B cell (primary cell): ENCODE results near the gene ARMS2. TPM values are rescaled to one million over a fixed set of nuclear protein-coding genes. Genes with fewer than 3 reads are reported as not detected.

Experiments
- ATAC-seq: fragments of 200-7000 bp; cut with Tn5 transposase; one replicate; pipeline ENCODE4 v1.10.0; 2021; ENCODE audit warnings: low read depth, mild to moderate bottlenecking, moderate number of reproducible peaks, moderate library complexity
- CTCF ChIA-PET: fragments of 350-600 bp; sonication (Branson Sonifier 250); formaldehyde crosslinking; loops from one replicate; lab custom pipeline; 2021; ENCODE audit warnings: antibody characterized with exemption, inconsistent platforms; lab: Charles Lee
- POLR2A ChIA-PET: fragments of 350-600 bp; sonication (Branson Sonifier 250); formaldehyde crosslinking; loops from one replicate; lab custom pipeline; 2021; ENCODE audit warnings: antibody characterized with exemption; lab: Charles Lee
- DNase-seq: peaks from one replicate; pipeline ENCODE4 v3.0.0; 2013
- H2AFZ ChIP-seq: 2 replicates; pipeline ENCODE4 v1.6.1; 2012; ENCODE audit warnings: mild to moderate bottlenecking, low read depth, low read length; ENCODE audit not compliant: insufficient read depth, poor library complexity, severe bottlenecking
- H3K27ac ChIP-seq, 2 donors: 1 replicate in 1 of 2; 2 replicates in 1 of 2; pipeline ENCODE4 v1.5.1; 2012 to 2013; ENCODE audit warnings: low read length in 2 of 2, mild to moderate bottlenecking in 2 of 2, moderate library complexity in 1 of 2
- H3K27me3 ChIP-seq, 4 experiments: fragments of 200-600 bp in 1 of 4; sonication (generic) in 1 of 4; replicated peaks in 1 of 4; 1 replicate in 2 of 4; 2 replicates in 2 of 4; pipeline versions ENCODE4 v1.6.1 to v1.7.0; 2013 to 2016; ENCODE audit warnings: low read length in 3 of 4, mild to moderate bottlenecking in 2 of 4, mixed read lengths in 1 of 4, moderate library complexity in 1 of 4; ENCODE audit not compliant: insufficient read depth in 4 of 4, control insufficient read depth in 3 of 4; ENCODE audit errors: control extremely low read depth in 1 of 4
- H3K36me3 ChIP-seq, 2 experiments: replicated peaks in 1 of 2; 1 replicate in 1 of 2; 2 replicates in 1 of 2; pipeline versions ENCODE4 v1.6.1 to v1.7.1; 2013; ENCODE audit warnings: low read length in 1 of 2; ENCODE audit not compliant: insufficient read depth in 2 of 2, control insufficient read depth in 1 of 2; ENCODE audit errors: control extremely low read depth in 1 of 2, extremely low read depth in 1 of 2
- H3K4me1 ChIP-seq, 2 donors: fragments of 200-600 bp in 1 of 2; sonication (generic) in 1 of 2; 1 replicate in 1 of 2; 2 replicates in 1 of 2; pipeline versions ENCODE4 v1.5.1 to v1.6.1; 2013 to 2017; ENCODE audit warnings: low read length in 2 of 2; ENCODE audit not compliant: control insufficient read depth in 2 of 2, insufficient read depth in 2 of 2
- H3K4me2 ChIP-seq: replicated peaks from 2 replicates; pipeline ENCODE3; 2012; ENCODE audit warnings: mild to moderate bottlenecking, low read depth, low read length; ENCODE audit not compliant: poor library complexity, severe bottlenecking
- H3K4me3 ChIP-seq, 5 experiments: fragments of 200-600 bp in 1 of 5; sonication (generic) in 1 of 5; 1 replicate in 3 of 5; 2 replicates in 2 of 5; pipeline versions ENCODE4 v1.5.1 to v1.7.0; 2011 to 2016; ENCODE audit warnings: low read length in 4 of 5, mild to moderate bottlenecking in 4 of 5, low read depth in 2 of 5, control low read depth in 1 of 5, moderate library complexity in 1 of 5; ENCODE audit not compliant: insufficient read depth in 1 of 5; ENCODE audit errors: control extremely low read depth in 1 of 5, extremely low read depth in 1 of 5
- H3K79me2 ChIP-seq: fragments of 200-600 bp; sonication (generic); one replicate; pipeline ENCODE4 v1.6.0; 2016; ENCODE audit warnings: low read length; ENCODE audit not compliant: control insufficient read depth, insufficient read depth
- H3K9ac ChIP-seq: fragments of 200-600 bp; sonication (generic); 2 replicates; pipeline ENCODE4 v1.6.1; 2017; ENCODE audit warnings: mild to moderate bottlenecking, low read length, moderate library complexity
- H3K9me3 ChIP-seq, 3 donors: one replicate each; pipeline versions ENCODE4 v1.6.1 to v1.7.1; 2013; ENCODE audit warnings: low read length in 2 of 3; ENCODE audit not compliant: control insufficient read depth in 2 of 3, insufficient read depth in 1 of 3; ENCODE audit errors: control extremely low read depth in 1 of 3
- H4K20me1 ChIP-seq: 2 replicates; pipeline ENCODE4 v1.6.0; 2012; ENCODE audit warnings: mild to moderate bottlenecking, low read length; ENCODE audit not compliant: insufficient read depth, control insufficient read depth, poor library complexity, severe bottlenecking
- H3K27ac Mint-ChIP-seq: one replicate; pipeline ENCODE4 v1.8.0; 2021; ENCODE audit warnings: mixed read lengths
- H3K27me3 Mint-ChIP-seq: one replicate; pipeline ENCODE4 v1.8.0; 2021; ENCODE audit warnings: mixed read lengths
- H3K4me1 Mint-ChIP-seq: one replicate; pipeline ENCODE4 v1.8.0; 2021; ENCODE audit warnings: mixed read lengths
- H3K4me3 Mint-ChIP-seq: one replicate; pipeline ENCODE4 v1.8.0; 2021; ENCODE audit warnings: mixed read lengths
- H3K9me3 Mint-ChIP-seq: one replicate; pipeline ENCODE4 v1.8.0; 2022; ENCODE audit warnings: mixed read lengths; ENCODE audit not compliant: insufficient read depth
- CTCF ChIP-seq: fragments of 200-600 bp; IDR thresholded peaks from one replicate; pipeline ENCODE4 v1.8.0; 2022; ENCODE audit warnings: antibody characterized with exemption, mild to moderate bottlenecking
- EZH2 ChIP-seq: IDR thresholded peaks from 2 replicates; pipeline ENCODE4 v1.6.1; 2012; ENCODE audit warnings: borderline replicate concordance, low read depth, mild to moderate bottlenecking, moderate library complexity, low read length; ENCODE audit not compliant: insufficient read depth, poor library complexity, severe bottlenecking
- WGBS: methylation state at CpG from one replicate; pipeline ENCODE4 v1.1.5; 2013; ENCODE audit warnings: missing lambda C conversion rate; ENCODE audit not compliant: insufficient coverage; 5-methylcytosine and 5-hydroxymethylcytosine counted together
- intact Hi-C: fragments of 100-400 bp; cut with micrococcal nuclease; formaldehyde crosslinking; loops from one replicate; pipeline ENCODE4 v1.10.0; 2022
- polyA plus RNA-seq: library from polyadenylated mRNA; depleted of rRNA; stranded (reverse); fragments of >200 nt; gene quantifications from 2 replicates; pipeline ENCODE4 v1.2.3, GENCODE V29; 2012
- total RNA-seq, 2 donors: library from RNA; stranded (reverse); fragments of 120-200 nt in 1 of 2; gene quantifications; 1 replicate in 1 of 2; 2 replicates in 1 of 2; pipeline versions ENCODE4 v1.2.3 to v1.2.4, GENCODE V29; 2013 to 2022

Gene ARMS2
- total and polyA plus RNA-seq, 2 donors (not counting 1 experiment from before 2014, with no cell fraction given) = not detected

GRCh38 chr10:122448600-122448999 lies 5.9 kb upstream of the ARMS2 start:
- Mint-ChIP-seq H3K4me3 (no peak overlapping the region), H3K27ac (no peak overlapping the region), H3K4me1 (no peaks in the 10 kb centered on the region), H3K27me3 (peaks cover 42% of the 10 kb centered on the region), H3K9me3 (no peaks in the 10 kb centered on the region)
- no peaks in the 10 kb centered on the region for H4K20me1 ChIP-seq
- intact Hi-C loops = no loop called here
- H3K4me3 ChIP-seq = no peak overlapping the region
- TF ChIP-seq CTCF = no peak
- no peak for TF ChIP-seq EZH2
- H3K4me2 ChIP-seq = no peak overlapping the region
- peaks cover 0 to 6% (median 2%) of the 10 kb centered on the region in 4 experiments for H3K27me3 ChIP-seq
- H3K9me3 ChIP-seq = peaks cover 0 to 4% (median 1%) of the 10 kb centered on the region in 3 donors
- no peak overlapping the region for H2AFZ ChIP-seq
- H3K79me2 ChIP-seq = no peaks in the 10 kb centered on the region
- POLR2A ChIA-PET = no interaction called here
- 93% methylated on average over 3 of the region's 3 CpGs for WGBS
- H3K9ac ChIP-seq = no peak overlapping the region
- H3K36me3 ChIP-seq = no peaks in the 10 kb centered on the region
- DNase-seq = no peak
- no peak overlapping the region for H3K27ac ChIP-seq
- ATAC-seq = no peak
- CTCF ChIA-PET = interaction anchor here (1.0 kb wide), 1 partner anchor 150 kb away, joined by 4 read pairs; no protein-coding TSS in a partner anchor
- no peaks in the 10 kb centered on the region for H3K4me1 ChIP-seq

- POLR2A ChIA-PET = no interaction called here
- WGBS = 100% methylated on average over 2 of the region's 4 CpGs
Measured at GRCh38 chr10:122449153-122449552, 5.3 kb upstream of the ARMS2 start.

More at GRCh38 chr10:122449153-122449552, 5.3 kb upstream of the ARMS2 start:
- Histone ChIP-seq H3K27ac (no peak overlapping the region), H3K9ac (no peak overlapping the region), H3K9me3 (peaks cover 0 to 6% (median 1%) of the 10 kb centered on the region in 3 donors), H2AFZ (no peak overlapping the region), H4K20me1 (no peaks in the 10 kb centered on the region), H3K27me3 (peaks cover 0 to 9% (median 2%) of the 10 kb centered on the region in 4 experiments), H3K4me1 (no peaks in the 10 kb centered on the region), H3K36me3 (no peaks in the 10 kb centered on the region), H3K79me2 (no peaks in the 10 kb centered on the region), H3K4me3 (no peak overlapping the region), H3K4me2 (no peak overlapping the region)
- no peak for TF ChIP-seq EZH2
- no peak for TF ChIP-seq CTCF
- ATAC-seq = no peak
- no peaks in the 10 kb centered on the region for H3K9me3 Mint-ChIP-seq
- no peak overlapping the region for H3K27ac Mint-ChIP-seq
- DNase-seq = no peak
- H3K4me3 Mint-ChIP-seq = no peak overlapping the region
- CTCF ChIA-PET = no interaction called here
- intact Hi-C loops = no loop called here
- no peaks in the 10 kb centered on the region for H3K4me1 Mint-ChIP-seq
- H3K27me3 Mint-ChIP-seq = peaks cover 44% of the 10 kb centered on the region
